HG03457 (cell line): ENCODE measurements around the gene NPEPL1.

Experiments
- ATAC-seq: cut with Tn5 transposase; IDR thresholded peaks from one replicate; pipeline ENCODE4 v1.9.1; 2021; ENCODE audit warnings: moderate number of reproducible peaks; ENCODE audit not compliant: unreplicated experiment

NPEPL1 gene

GRCh38 chr20:58700121-58700821 lies 7.7 kb downstream of the NPEPL1 start:
- no peak for ATAC-seq

- no peak for ATAC-seq
These were observed 8.2 kb downstream of the NPEPL1 start for GRCh38 chr20:58700823-58701222.

GRCh38 chr20:58701431-58702160 lies 9.0 kb downstream of the NPEPL1 start:
- no peak for ATAC-seq

- ATAC-seq: no peak
These were observed 9.5 kb downstream of the NPEPL1 start for GRCh38 chr20:58702161-58702510.

- ATAC-seq: no peak
These were observed 10.5 kb downstream of the NPEPL1 start for GRCh38 chr20:58702859-58703648.

GRCh38 chr20:58703765-58704371 lies 11.3 kb downstream of the NPEPL1 start:
- no peak for ATAC-seq

GRCh38 chr20:58705208-58705926 lies 12.8 kb downstream of the NPEPL1 start:
- ATAC-seq: no peak

GRCh38 chr20:58706150-58706892 lies 13.7 kb downstream of the NPEPL1 start:
- ATAC-seq: no peak

GRCh38 chr20:58706975-58707681 lies 14.5 kb downstream of the NPEPL1 start:
- ATAC-seq: no peak

- ATAC-seq: no peak
These were observed 15.2 kb downstream of the NPEPL1 start for GRCh38 chr20:58707770-58708169.

- ATAC-seq: no peak
These were observed 15.8 kb downstream of the NPEPL1 start for GRCh38 chr20:58708246-58708931.

- ATAC-seq: no peak
These were observed 16.6 kb downstream of the NPEPL1 start for GRCh38 chr20:58709013-58709702.

GRCh38 chr20:58709703-58710039 lies 17.1 kb downstream of the NPEPL1 start:
- no peak for ATAC-seq

GRCh38 chr20:58710481-58711265 lies 18.1 kb downstream of the NPEPL1 start:
- ATAC-seq: no peak

- ATAC-seq: no peak
These were observed 18.9 kb downstream of the NPEPL1 start for GRCh38 chr20:58711266-58712051.

- no peak for ATAC-seq
These were observed 19.7 kb downstream of the NPEPL1 start for GRCh38 chr20:58712151-58712791.
